DLD1 (cell line): ENCODE measurements around the gene THSD7B.
"Not testable (repeated sequence)": the region's sequence is repeated elsewhere in the genome, so short reads cannot be mapped to it uniquely, and the experiment has no call there.

ENCODE experiments used
- in situ Hi-C: cut with HindIII; loops from 2 replicates; pipeline ENCODE4 v1.10.0; 2017; ENCODE audit warnings: low sequenced_read_pairs

The THSD7B gene

GRCh38 chr2:137039482-137040152 lies 274.3 kb downstream of the THSD7B start:
- in situ Hi-C loops: loop anchor here (5.0 kb wide), 1 partner anchor 78 kb away; no protein-coding TSS in a partner anchor

- in situ Hi-C loops: no loop called here
Measured at GRCh38 chr2:137047369-137047768, 282.0 kb downstream of the THSD7B start.

- in situ Hi-C loops: no loop called here
Measured at GRCh38 chr2:137048455-137048854, 283.1 kb downstream of the THSD7B start.

- in situ Hi-C loops: no loop called here
Measured at GRCh38 chr2:137049518-137049917, 284.2 kb downstream of the THSD7B start.

DNA sequence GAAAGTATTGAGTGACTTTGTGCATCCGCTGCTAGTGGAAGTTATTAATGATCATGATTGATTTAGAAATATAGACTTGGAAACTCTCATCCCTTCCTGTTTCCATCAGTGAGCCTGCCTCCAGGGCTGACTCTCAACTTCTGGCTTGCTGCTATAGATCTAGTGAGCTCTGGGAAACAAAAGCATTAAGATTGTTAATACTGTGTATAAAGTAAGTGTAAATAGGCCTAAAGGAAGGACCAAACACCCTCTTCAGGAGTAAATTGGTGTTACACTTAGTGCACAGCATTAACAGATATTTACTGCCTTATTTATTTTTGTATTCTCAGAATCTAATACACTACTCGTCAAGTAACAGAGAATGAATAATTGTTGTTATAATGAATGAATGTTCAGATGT lies 285.6 kb downstream of the THSD7B start:
- in situ Hi-C loops: no loop called here

- in situ Hi-C loops: no loop called here
Measured at GRCh38 chr2:137051778-137052398, 286.5 kb downstream of the THSD7B start.

- in situ Hi-C loops: no loop called here
Measured at GRCh38 chr2:137056704-137057103, 291.4 kb downstream of the THSD7B start.

GRCh38 chr2:137076111-137076765 lies 310.9 kb downstream of the THSD7B start:
- in situ Hi-C loops: not testable (repeated sequence)

DNA sequence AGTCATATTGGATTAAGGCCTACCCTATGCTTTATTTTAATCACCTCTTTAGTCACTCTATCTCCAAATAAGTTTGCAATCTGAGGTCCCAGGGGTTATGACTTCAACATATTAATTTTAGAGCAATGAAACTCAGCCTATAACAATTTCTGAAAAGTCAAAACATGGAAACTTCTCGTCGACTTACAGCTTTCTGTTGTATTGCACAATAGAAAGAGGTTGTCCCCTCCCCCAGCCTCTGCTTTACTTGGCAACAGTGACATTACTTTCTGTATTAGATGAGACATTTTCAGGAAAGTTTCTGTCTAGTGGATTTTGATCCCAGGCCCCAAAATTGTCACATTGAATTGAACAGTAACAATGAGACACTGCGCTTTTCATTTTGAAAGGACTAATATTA lies 326.4 kb downstream of the THSD7B start:
- in situ Hi-C loops: no loop called here

GRCh38 chr2:137093116-137093515 lies 327.8 kb downstream of the THSD7B start:
- in situ Hi-C loops: no loop called here

GRCh38 chr2:137096187-137096586 lies 330.8 kb downstream of the THSD7B start:
- in situ Hi-C loops: no loop called here

GRCh38 chr2:137096693-137097092 lies 331.3 kb downstream of the THSD7B start:
- in situ Hi-C loops: no loop called here

DNA sequence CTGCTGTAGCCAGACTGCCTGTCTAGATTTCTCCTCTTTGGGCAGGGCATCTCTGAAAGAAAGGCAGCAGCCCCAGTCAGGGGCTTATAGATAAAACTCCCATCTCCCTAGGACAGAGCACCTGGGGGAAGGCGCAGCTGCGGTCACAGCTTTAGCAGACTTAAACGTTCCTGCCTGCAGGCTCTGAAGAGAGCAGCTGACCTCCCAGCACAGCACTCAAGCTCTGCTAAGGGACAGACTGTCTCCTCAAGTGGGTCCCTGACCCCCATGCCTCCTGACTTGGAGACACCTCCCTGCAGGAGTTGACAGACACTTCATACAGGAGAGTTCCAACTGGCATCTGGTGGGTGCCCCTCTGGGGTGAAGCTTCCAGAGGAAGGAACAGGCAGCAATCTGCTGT lies 336.5 kb downstream of the THSD7B start:
- in situ Hi-C loops: not testable (repeated sequence)

- in situ Hi-C loops: no loop called here
Measured at GRCh38 chr2:137107904-137108303, 342.6 kb downstream of the THSD7B start.

DNA sequence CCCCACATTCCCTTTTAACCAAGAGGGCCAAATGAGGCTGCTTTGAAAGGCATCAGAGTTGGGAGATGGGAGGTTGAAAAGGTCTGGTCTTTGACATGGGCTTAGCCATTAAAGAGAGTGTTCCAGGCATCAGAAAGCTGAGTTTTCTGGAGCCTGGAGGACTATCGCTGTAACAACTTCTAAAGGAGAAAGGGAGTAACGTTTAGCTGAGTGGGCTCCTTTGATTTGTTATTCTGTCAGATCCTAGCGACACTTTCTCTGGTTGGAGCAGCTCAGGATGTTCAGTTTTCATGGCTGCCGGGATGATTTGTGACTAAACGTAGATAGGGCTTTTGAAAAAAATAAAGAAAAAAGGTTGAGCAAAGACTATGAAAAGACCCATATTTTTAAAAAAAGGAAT lies 346.6 kb downstream of the THSD7B start:
- in situ Hi-C loops: no loop called here

DNA sequence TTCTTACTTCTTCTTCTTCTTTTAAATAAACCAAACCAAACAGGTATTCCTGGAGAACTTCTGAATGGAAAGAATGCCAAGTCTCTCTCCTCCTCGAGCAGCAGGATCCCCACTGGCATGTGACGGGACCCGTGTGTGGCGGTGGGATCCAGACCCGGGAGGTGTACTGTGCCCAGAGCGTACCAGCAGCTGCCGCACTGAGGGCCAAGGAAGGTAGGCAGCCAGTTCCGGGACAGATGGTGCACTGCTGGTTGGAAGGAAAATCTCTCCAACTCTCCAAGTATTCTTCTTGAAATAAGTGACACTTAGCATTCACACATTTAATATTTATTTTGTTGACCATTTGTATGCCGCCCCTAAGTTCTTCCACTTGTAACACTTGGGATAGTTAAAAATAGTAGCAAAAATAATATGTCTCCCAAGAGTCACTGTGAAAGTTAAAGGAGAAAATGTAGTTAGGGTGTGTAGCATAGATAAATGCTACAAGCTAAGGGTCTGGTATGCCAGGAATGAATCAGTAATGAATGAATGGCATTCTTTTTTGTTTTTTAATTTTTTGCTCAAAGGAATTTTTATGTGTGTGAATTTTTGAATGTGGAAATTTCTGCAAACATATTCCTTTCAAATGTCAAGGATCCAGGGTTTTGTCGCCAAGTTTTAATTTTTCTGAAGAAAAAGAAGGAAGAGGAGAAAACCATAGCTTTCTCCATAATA lies 349.9 kb downstream of the THSD7B start:
- in situ Hi-C loops: loop anchor here (5.0 kb wide), 1 partner anchor 73 kb away; no protein-coding TSS in a partner anchor

GRCh38 chr2:137115795-137116089 lies 350.4 kb downstream of the THSD7B start:
- in situ Hi-C loops: loop anchor here (5.0 kb wide), 1 partner anchor 73 kb away; no protein-coding TSS in a partner anchor

GRCh38 chr2:137117385-137117784 lies 352.0 kb downstream of the THSD7B start:
- in situ Hi-C loops: loop anchor here (5.0 kb wide), 1 partner anchor 75 kb away; no protein-coding TSS in a partner anchor

- in situ Hi-C loops: loop anchor here (5.0 kb wide), 1 partner anchor 76 kb away; no protein-coding TSS in a partner anchor
Measured at GRCh38 chr2:137118140-137118539, 352.8 kb downstream of the THSD7B start.

- in situ Hi-C loops: no loop called here
Measured at GRCh38 chr2:137123226-137123625, 357.9 kb downstream of the THSD7B start.

- in situ Hi-C loops: no loop called here
Measured at GRCh38 chr2:137133225-137133624, 367.9 kb downstream of the THSD7B start.
